ENCODE data around the gene HIC1.
A peak's percentile ranks its signal among the peaks of the same experiment; 100 is the strongest.

HIC1 gene

GRCh38 chr17:2047590-2047989, 7.3 kb upstream of the HIC1 start:
- no peak for DNase-seq (ENCODE audit: low read depth in 3 of 3)

DNA sequence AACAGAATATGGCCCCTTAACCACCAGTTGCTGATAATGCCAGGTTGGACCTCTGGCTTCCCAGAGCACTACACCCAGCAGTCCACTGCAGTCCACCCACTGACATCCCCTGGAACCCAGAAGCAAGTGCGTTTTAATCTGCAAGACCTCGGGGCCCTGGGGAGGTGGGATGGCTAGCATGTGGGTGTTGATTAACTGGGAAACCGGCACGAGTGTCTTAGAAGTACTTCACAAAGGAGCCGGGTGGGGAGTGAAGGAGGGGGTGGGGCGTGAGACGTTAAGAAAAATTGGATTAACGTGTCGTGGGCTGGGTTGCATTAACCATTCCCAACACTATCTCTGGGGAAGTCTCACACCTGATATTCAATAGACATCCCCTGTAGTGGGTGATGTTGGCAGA, 6.1 kb upstream of the HIC1 start:
- no peak for DNase-seq (ENCODE audit: low read depth in 3 of 3)

GRCh38 chr17:2049333-2050299, 5.3 kb upstream of the HIC1 start:
- DNase-seq (ENCODE audit: low read depth in 3 of 3), result peak; percentile 86 to 93 (median 91)

GRCh38 chr17:2050300-2051060, 4.4 kb upstream of the HIC1 start:
- peak in 2 of 3 experiments; percentile 71 to 72 for DNase-seq (ENCODE audit: low read depth in 3 of 3)

- DNase-seq (ENCODE audit: low read depth in 3 of 3), result no peak
These were observed 3.6 kb upstream of the HIC1 start for GRCh38 chr17:2051061-2051932.

DNA sequence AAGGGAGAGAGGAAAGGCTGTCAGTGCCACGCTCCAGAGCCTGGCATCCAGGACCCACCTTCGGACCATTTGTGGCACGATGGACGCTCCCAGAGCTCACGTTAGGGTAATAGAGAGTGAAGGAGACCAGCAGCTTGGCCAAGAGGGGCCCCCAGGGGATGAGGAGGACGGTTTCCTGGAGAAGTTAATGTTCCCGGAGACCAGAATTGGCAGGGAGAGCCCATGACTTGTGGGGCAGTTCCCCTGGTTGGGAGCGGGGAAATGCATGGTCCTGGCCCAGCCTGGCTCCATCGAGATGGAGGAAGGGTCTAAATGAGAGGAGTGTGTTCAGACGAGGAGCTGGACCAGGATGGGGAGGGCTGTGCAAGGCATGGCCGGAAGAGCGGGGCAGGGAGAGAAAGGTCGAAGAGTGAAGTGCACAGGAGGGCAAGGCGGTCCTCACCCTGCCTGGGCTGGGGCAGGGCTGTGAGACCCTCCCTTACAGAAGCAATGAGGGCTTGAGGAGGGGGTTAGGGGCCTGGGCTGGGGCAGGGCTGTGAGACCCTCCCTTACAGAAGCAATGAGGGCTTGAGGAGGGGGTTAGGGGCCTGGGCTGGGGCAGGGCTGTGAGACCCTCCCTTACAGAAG, 2.9 kb upstream of the HIC1 start:
- DNase-seq (ENCODE audit: low read depth in 3 of 3), result no peak

DNA sequence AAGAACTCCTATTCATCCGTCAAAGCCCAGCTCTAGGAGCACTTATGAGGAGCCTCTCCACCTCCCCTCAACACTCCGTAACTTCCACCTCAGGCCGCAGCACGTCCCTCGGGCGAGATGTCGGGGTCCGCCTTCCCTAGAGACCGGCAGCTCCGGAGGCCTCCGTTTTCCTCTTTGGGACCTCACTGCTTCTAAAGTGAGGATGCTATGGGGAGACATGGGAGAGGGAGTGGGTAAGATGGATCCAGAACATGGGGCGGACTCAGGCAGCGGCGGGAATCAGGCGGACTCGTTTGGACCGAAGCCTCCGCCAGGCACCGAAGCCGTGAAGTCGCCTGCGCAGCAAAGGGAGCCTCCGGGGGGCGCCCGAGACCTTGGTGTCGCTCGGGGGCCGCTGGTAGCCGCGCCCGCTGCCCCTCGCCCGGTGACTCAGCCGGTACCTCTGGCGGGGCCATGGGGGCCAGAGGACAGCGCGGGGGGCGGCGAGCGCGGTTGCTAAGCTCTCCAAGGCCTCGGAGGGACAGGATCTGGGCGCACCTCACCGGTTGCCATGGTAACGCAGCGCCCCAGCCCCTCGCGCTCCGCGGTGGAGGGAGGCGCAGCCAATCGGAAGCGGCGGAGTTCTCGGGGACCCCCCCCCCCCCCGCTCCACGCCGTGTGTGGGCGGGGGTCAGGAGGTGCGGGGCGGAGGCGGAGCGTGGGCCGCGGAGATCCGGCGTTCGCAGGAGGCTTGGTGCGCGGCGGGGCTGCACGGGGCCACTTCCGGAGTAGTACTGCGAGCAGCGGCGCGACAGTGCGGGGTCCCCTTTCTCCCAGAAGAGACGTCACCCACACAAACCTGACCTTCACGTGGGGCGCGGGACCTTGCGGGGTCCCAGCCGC, 1.3 kb upstream of the HIC1 start:
- peak; percentile 62 to 66 (median 63) for DNase-seq (ENCODE audit: low read depth in 3 of 3)

GRCh38 chr17:2054262-2054511, 716 bp upstream of the HIC1 start:
- peak in 1 of 3 experiments; percentile 29 for DNase-seq (ENCODE audit: low read depth in 3 of 3)

DNA sequence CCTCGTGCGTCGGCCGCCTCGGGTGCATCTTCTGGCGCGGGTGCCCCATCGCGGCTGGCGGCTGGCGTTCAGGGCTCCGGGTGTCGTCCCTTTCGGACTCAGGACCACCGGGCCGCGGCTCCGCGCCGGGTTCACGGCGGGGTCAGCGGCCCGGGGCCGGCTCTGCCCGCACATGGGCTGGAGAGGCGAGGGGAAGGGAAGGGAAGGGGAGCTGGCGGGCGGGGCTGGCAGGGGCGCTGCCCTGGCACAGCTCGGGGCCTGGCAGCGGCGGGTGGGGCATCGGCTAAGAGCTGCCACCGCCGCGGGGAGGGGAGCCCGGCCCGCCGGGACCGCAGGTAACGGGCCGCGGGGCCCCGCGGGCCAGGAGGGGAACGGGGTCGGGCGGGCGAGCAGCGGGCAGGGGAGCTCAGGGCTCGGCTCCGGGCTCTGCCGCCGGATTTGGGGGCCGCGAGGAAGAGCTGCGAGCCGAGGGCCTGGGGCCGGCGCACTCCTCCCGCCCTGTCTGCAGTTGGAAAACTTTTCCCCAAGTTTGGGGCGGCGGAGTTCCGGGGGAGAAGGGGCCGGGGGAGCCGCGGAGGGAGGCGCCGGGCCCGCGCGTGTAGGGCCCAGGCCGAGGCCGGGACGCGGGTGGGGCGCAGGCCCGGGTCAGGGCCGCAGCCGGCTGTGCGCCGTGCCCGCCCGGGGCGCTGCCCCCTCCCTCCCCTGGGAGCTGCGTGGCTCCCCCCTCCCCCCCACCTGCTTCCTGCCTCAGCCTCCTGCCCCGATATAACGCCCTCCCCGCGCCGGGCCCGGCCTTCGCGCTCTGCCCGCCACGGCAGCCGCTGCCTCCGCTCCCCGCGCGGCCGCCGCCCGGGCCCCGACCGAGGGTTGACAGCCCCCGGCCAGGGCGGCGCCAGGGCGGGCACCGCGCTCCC, 646 bp downstream of the HIC1 start:
- peak in 1 of 3 experiments; percentile 32 for DNase-seq (ENCODE audit: low read depth in 3 of 3)

- peak in 1 of 3 experiments; percentile 33 for DNase-seq (ENCODE audit: low read depth in 3 of 3)
These were observed 1.6 kb downstream of the HIC1 start for GRCh38 chr17:2056206-2057174.

- DNase-seq (ENCODE audit: low read depth in 3 of 3), result no peak
These were observed 2.4 kb downstream of the HIC1 start for GRCh38 chr17:2057175-2057759.

- no peak for DNase-seq (ENCODE audit: low read depth in 3 of 3)
These were observed 3.1 kb downstream of the HIC1 start for GRCh38 chr17:2057760-2058585.

DNA sequence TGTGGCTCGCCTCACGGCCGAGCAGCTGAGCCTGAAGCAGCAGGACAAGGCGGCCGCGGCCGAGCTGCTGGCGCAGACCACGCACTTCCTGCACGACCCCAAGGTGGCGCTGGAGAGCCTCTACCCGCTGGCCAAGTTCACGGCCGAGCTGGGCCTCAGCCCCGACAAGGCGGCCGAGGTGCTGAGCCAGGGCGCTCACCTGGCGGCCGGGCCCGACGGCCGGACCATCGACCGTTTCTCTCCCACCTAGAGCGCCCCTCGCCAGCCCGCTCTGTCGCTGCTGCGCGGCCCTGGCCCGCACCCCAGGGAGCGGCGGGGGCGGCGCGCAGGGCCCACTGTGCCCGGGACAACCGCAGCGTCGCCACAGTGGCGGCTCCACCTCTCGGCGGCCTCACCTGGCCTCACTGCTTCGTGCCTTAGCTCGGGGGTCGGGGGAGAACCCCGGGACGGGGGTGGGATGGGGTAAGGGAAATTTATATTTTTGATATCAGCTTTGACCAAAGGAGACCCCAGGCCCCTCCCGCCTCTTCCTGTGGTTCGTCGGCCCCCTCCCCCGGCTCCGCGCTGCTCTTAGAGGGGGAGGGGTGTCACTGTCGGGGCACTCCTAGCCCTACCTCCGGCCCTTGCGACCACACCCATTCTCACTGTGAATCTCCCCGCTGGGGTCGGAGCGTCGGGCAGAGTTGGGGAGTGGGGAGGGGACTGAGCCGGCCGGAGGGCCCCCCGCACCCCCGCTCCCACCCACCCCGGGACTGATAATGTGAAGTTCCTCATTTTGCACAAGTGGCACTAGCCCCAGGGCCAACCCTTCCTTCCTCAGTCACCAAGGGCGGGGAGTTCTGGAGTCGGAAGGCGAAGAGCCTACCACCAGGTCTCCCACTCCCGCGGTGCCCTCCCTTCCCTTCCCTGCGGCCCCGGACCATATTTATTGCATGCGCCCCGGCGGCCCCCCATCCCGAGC, 4.0 kb downstream of the HIC1 start:
- peak in 1 of 3 experiments; percentile 53 for DNase-seq (ENCODE audit: low read depth in 3 of 3)

DNA sequence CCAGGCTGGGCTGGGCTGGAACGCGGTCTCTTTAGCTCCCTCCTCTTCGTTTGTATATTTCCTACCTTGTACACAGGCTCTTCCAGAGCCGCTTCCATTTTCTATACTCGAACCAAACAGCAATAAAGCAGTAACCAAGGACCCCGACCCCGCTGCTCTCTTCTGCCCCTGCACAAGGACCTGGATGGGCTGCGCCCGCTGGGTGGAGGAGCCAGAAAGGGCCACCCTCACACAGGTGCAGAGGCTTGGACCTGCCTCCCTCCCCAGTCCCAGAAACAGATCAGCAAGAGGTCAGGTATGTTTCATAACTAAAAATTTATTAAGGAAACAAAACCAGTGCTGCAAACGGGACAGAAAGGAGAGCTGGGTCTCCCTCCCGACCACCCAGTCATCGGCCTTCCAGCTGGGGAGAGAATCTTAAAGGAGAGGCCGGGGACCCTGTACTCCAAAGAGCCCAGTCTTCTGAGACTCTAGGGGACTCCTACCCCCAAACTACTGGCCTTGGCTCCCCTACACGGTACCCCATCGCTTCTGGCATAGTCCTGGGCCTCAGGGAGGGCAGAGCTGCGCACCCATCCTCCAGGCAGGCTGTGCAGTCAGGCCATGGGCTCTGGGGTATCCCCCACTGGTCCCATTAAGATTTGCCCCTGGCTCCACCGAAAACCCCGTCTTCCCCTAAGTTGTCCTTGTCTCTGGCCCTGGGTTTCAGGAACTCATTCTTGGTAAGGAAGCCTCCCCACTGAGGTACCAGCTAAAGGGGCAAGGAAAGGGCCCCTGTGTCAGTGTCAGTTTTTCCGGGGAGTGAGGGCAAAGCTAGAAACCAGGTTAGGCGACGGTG, 4.9 kb downstream of the HIC1 start:
- DNase-seq (ENCODE audit: low read depth in 3 of 3), result no peak

- DNase-seq (ENCODE audit: low read depth in 3 of 3), result no peak
These were observed 5.4 kb downstream of the HIC1 start for GRCh38 chr17:2060385-2060658.
